ENCODE data around the gene VAT1L. TPM values are rescaled to one million over a fixed set of nuclear protein-coding genes. Genes with fewer than 3 reads are reported as not detected.

VAT1L gene
- total and polyA plus RNA-seq, 10 of the 15 experiments (the other 5 are each of a cell fraction or from before 2014, with no cell fraction given): 0.06 to 0.18 (median 0.10) TPM; not detected in 5

- TF ChIP-seq ZBTB40 (IDR thresholded peaks at IDR 0.05; ENCODE audit: borderline replicate concordance) (no peak), CBX5 (IDR thresholded peaks at IDR 0.05; ENCODE audit: low read depth) (no peak)
Measured at GRCh38 chr16:78022347-78023060, 234.1 kb downstream of the VAT1L start, which contains the start of gene CLEC3A (continued).

- no peak for FAIRE-seq
- POLR2A ChIA-PET: no interaction called here
- no peaks in the 10 kb centered on the region for H3K36me3 ChIP-seq (ENCODE audit: control insufficient read depth in 2 of 2, insufficient read depth in 2 of 2, low read length in 1 of 2)
- no peak overlapping the region for H3K4me3 ChIP-seq
- no peaks in the 10 kb centered on the region for H3K4me1 ChIP-seq (ENCODE audit: control insufficient read depth, insufficient read depth, low read length)
- 53% methylated on average over 5 of the region's 5 CpGs for WGBS (ENCODE audit: insufficient coverage, insufficient replicate concordance, low lambda C conversion rate, missing lambda C conversion rate)
- DNase-seq (ENCODE audit: low read depth, low spot score): no peak
- no peaks in the 10 kb centered on the region for H3K79me2 ChIP-seq (ENCODE audit: control insufficient read depth, insufficient read depth, low read length)
- in situ Hi-C loops (cut with MboI) (no loop called here), intact Hi-C loops (cut with micrococcal nuclease; ENCODE audit: unreplicated experiment) (no loop called here)
- no peaks in the 10 kb centered on the region for H4K20me1 ChIP-seq (ENCODE audit: control insufficient read depth, insufficient read depth)
- H3K4me2 ChIP-seq (ENCODE audit: control insufficient read depth, insufficient read depth): no peak overlapping the region
- no peak overlapping the region for H3K9ac ChIP-seq (ENCODE audit: control insufficient read depth, insufficient read depth, low read length)
- SMC1A ChIA-PET (ENCODE audit: uncharacterized antibody, unreplicated experiment): no interaction called here
- H2AFZ ChIP-seq (ENCODE audit: control insufficient read depth, low read depth, low read length): no peak overlapping the region
- CTCF ChIA-PET: no interaction called here
- RAD21 ChIA-PET (ENCODE audit: unreplicated experiment): no interaction called here
- ATAC-seq: no peak
- no peaks in the 10 kb centered on the region; a peak in 2 of 4 replicates for H3K27me3 ChIP-seq (replicated peaks in 1 of 2; ENCODE audit: control insufficient read depth in 2 of 2, insufficient read depth in 2 of 2, low read length in 1 of 2)
- H3K27ac ChIP-seq (ENCODE audit: control insufficient read depth, insufficient read depth): no peak overlapping the region
- BruUV-seq (replicated peaks): no TSS peak
- TF ChIP-seq CTCF (IDR thresholded peaks at IDR 0.05 in 2 of 3, conservative IDR thresholded peaks at IDR 0.05 in 1 of 3; ENCODE audit: control insufficient read depth in 2 of 3, extremely low read depth in 1 of 3, insufficient read depth in 1 of 3, low read depth in 3 of 3, low read length in 3 of 3) (no peak), TCF7 (IDR thresholded peaks at IDR 0.05; ENCODE audit: borderline replicate concordance) (no peak)
- no peaks in the 10 kb centered on the region for H3K9me3 ChIP-seq (replicated peaks; ENCODE audit: control insufficient read depth, insufficient read depth, low read length)
Measured at GRCh38 chr16:78024159-78024558, 235.8 kb downstream of the VAT1L start.
